Pancreas (tissue), 10 donors: ENCODE data around the gene SLC2A1. TPM values are rescaled to one million over a fixed set of nuclear protein-coding genes. Genes with fewer than 3 reads are reported as not detected.
A peak's percentile ranks its signal among the peaks of the same experiment; 100 is the strongest.

Experiments used
- ATAC-seq, 4 donors: fragments of 200-7000 bp; cut with Tn5 transposase; one replicate each; pipeline versions ENCODE4 v1.8.0 to v1.9.1; 2020; ENCODE audit warnings: mild to moderate bottlenecking in 4 of 4, moderate library complexity in 4 of 4
- DNase-seq, 6 donors: peaks; one replicate each; pipeline ENCODE4 v3.0.0-alpha.2; 2020
- FAIRE-seq: peaks from 2 replicates; lab custom pipeline; 2012; peaks lifted over from hg19 to GRCh38; lab: Jason Lieb, UNC
- H3K27ac ChIP-seq, 4 donors: fragments of 200-600 bp; sonication (generic); 1 replicate in 3 of 4; 2 replicates in 1 of 4; pipeline versions ENCODE4 v1.5.0 to v1.8.0; 2020
- H3K27me3 ChIP-seq, 4 donors: fragments of 200-600 bp; one replicate each; pipeline ENCODE4 v1.8.0; 2021
- H3K36me3 ChIP-seq, 3 donors: fragments of 200-600 bp; sonication (generic) in 1 of 3; one replicate each; pipeline versions ENCODE4 v1.5.0 to v1.8.0; 2020 to 2021
- H3K4me1 ChIP-seq, 3 donors: fragments of 200-600 bp; one replicate each; pipeline ENCODE4 v1.8.0; 2021
- H3K4me3 ChIP-seq, 4 donors: fragments of 200-600 bp; sonication (generic) in 2 of 4; one replicate each; pipeline versions ENCODE4 v1.5.0 to v1.8.0; 2020 to 2021
- H3K9me3 ChIP-seq, 4 donors: fragments of 200-600 bp; one replicate each; pipeline ENCODE4 v1.8.0; 2021
- CTCF ChIP-seq, 4 donors: fragments of 200-600 bp; sonication (generic) in 3 of 4; IDR thresholded peaks; one replicate each; pipeline versions ENCODE4 v1.5.0 to v1.8.0; 2021; ENCODE audit warnings: antibody characterized with exemption in 4 of 4
- WGBS, 2 donors: extraction: QIAGEN DNeasy Blood & Tissue Kit; methylation state at CpG; one replicate each; pipeline ENCODE4 v1.1.7; 2013; 5-methylcytosine and 5-hydroxymethylcytosine counted together
- intact Hi-C, 3 donors: fragments of 100-400 bp; cut with DNase I; formaldehyde crosslinking; loops; one replicate each; pipeline versions ENCODE4 v1.11.1 to v1.14.2; 2022
- polyA plus RNA-seq, 2 donors: library from polyadenylated mRNA; stranded (reverse); fragments of 200-250 nt; gene quantifications; one replicate each; pipeline ENCODE4 v1.2.3, GENCODE V29; 2013
- total RNA-seq, 6 donors: library from RNA; stranded (reverse); fragmentation: NEBNext Ultra II Directional in 4 of 6; extraction: Animal tissue kit (Norgen Biotek cat#: 25700) in 4 of 6; gene quantifications; one replicate each; pipeline versions ENCODE4 v1.2.1 to v1.2.4, GENCODE V29; 2021 to 2023
- donor health status: healthy with polysubstance abuse.
- donor health status: DM: no; HTN: no; CAD: no; lungs with moderate emphysema.
- donor health status: DM: no; HTN: no; CAD: no.
- donor health status: control.
- donor health status: control.
- donor health status: Bipolar disorder and iron deficiency.
- donor health status: DM: yes; HTN: yes; CAD: no.
- donor health status: DM: no; HTN: no; CAD: no.
- donor health status: DM: no; HTN: no; CAD: no.
- donor health status: DM: yes; HTN: yes; CAD: no.

Gene SLC2A1
- total and polyA plus RNA-seq, 8 donors: 1.6 to 10.9 (median 6.8) TPM

DNA sequence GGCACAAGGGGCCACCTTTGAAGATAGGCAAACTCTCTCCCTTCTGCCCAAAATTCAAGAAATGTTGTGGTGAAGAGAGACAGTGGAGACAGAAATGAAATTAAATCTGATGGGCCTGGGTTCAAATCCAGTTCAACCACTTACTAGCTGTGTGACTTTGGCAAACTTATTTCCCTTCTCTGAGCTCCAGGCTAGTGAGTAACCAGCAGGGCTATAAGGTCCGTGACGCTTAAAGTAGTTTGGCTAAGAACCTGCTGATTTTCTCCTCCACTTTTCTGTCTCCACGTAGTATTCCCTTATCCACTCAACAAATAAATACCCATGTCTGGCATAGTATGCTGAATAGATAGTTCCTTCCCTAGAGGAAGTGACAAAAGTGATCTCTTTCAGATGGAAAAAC lies 1.9 kb downstream of the SLC2A1 start:
- no peak for TF ChIP-seq CTCF (IDR thresholded peaks at IDR 0.05)
- ATAC-seq: no peak
- Histone ChIP-seq H3K27me3 (no peaks in the 10 kb centered on the region), H3K36me3 (no peaks in the 10 kb centered on the region), H3K27ac (peak overlapping the region in 1 of 4 donors; percentile 28), H3K4me1 (no peaks in the 10 kb centered on the region), H3K9me3 (no peaks in the 10 kb centered on the region), H3K4me3 (peak overlapping the region in 1 of 4 donors; percentile 91)
- 72 to 80% methylated on average over 3 of the region's 3 CpGs for WGBS, 2 donors
- no peak for FAIRE-seq
- no peak for DNase-seq
- intact Hi-C loops: no loop called here

- Histone ChIP-seq H3K27ac (no peak overlapping the region), H3K9me3 (no peaks in the 10 kb centered on the region), H3K4me3 (no peak overlapping the region), H3K27me3 (no peaks in the 10 kb centered on the region), H3K4me1 (no peaks in the 10 kb centered on the region), H3K36me3 (no peaks in the 10 kb centered on the region)
- intact Hi-C loops: no loop called here
- DNase-seq (no peak), FAIRE-seq (no peak), ATAC-seq (no peak)
- 88 to 94% methylated on average over 16 of the region's 16 CpGs for WGBS, 2 donors
- TF ChIP-seq CTCF (IDR thresholded peaks at IDR 0.05): no peak
Measured at GRCh38 chr1:42955311-42956063, 3.2 kb downstream of the SLC2A1 start.

- 81 to 85% methylated on average over 13 of the region's 13 CpGs for WGBS, 2 donors
- peaks cover 0 to 7% (median 0%) of the 10 kb centered on the region in 3 donors for H3K4me1 ChIP-seq
Measured at GRCh38 chr1:42953182-42954180, 5.2 kb downstream of the SLC2A1 start.

DNA sequence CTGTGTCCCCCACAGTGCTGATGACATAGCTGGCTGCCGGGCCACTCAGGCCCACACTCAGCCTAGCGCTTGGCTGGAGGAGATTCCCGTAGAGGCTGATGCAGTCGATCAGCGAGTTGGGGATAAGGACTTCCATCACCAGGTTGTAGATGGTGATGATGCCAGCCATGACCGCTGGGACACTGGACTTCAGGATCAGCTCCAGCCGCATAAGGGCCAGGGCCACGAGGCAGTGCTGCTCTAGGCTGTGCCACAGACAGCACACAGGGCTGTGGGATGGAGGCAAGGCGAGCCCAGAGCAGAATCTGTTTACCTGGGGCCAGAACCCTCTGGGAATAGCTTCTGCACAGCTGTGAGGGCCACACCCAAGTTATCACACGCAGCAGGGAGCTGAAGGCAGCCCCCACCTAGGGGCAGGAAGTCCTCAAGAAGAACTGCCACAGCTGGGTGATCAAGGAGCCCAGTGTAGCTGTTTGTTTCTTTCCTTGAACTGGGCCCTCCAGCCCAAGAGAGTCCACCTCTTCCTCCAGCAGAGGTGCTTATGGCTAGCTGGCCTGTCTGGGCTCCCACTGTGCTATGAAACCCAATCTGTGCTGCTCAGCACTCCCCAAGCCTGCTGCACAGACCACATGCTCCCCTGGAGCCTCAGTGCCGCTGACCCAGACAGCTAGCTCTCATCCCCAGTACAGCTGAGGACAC lies 6.2 kb downstream of the SLC2A1 start:
- no peaks in the 10 kb centered on the region for H3K9me3 ChIP-seq
- H3K36me3 ChIP-seq: no peaks in the 10 kb centered on the region
- intact Hi-C loops: no loop called here
- no peaks in the 10 kb centered on the region for H3K27me3 ChIP-seq
- DNase-seq (no peak), FAIRE-seq (no peak), ATAC-seq (no peak)
- no peak overlapping the region for H3K4me3 ChIP-seq
- H3K4me1 ChIP-seq: peaks cover 0 to 7% (median 0%) of the 10 kb centered on the region in 3 donors
- 90 to 92% methylated on average over 11 of the region's 11 CpGs for WGBS, 2 donors
- no peak overlapping the region for H3K27ac ChIP-seq
- TF ChIP-seq CTCF (IDR thresholded peaks at IDR 0.05): no peak

More at GRCh38 chr1:42953182-42954180, 5.2 kb downstream of the SLC2A1 start:
- no peak for ATAC-seq
- FAIRE-seq: no peak
- intact Hi-C loops: no loop called here
- Histone ChIP-seq H3K9me3 (no peaks in the 10 kb centered on the region), H3K4me3 (no peak overlapping the region), H3K27ac (no peak overlapping the region), H3K36me3 (no peaks in the 10 kb centered on the region), H3K27me3 (no peaks in the 10 kb centered on the region)
- DNase-seq: no peak
- no peak for TF ChIP-seq CTCF (IDR thresholded peaks at IDR 0.05)
